Activated T-cell treated with anti-CD3 and anti-CD28 coated beads for 48 hours (primary cell): ENCODE measurements around the gene CXCL10.
"Not testable (repeated sequence)": the region's sequence is repeated elsewhere in the genome, so short reads cannot be mapped to it uniquely, and the experiment has no call there.

ENCODE experiments used
- DNase-seq: peaks from one replicate; pipeline ENCODE4 v3.0.0-alpha.2; 2020; ENCODE audit warnings: low read depth

Gene CXCL10

GRCh38 chr4:76028350-76028765 lies 5.1 kb upstream of the CXCL10 start:
- DNase-seq: no peak

- no peak for DNase-seq
Observed at GRCh38 chr4:76024065-76024464, 768 bp upstream of the CXCL10 start.

GRCh38 chr4:76022677-76023076 lies 620 bp downstream of the CXCL10 start:
- DNase-seq: no peak

- no peak for DNase-seq
Observed at GRCh38 chr4:76022031-76022430, 1.3 kb downstream of the CXCL10 start.

DNA sequence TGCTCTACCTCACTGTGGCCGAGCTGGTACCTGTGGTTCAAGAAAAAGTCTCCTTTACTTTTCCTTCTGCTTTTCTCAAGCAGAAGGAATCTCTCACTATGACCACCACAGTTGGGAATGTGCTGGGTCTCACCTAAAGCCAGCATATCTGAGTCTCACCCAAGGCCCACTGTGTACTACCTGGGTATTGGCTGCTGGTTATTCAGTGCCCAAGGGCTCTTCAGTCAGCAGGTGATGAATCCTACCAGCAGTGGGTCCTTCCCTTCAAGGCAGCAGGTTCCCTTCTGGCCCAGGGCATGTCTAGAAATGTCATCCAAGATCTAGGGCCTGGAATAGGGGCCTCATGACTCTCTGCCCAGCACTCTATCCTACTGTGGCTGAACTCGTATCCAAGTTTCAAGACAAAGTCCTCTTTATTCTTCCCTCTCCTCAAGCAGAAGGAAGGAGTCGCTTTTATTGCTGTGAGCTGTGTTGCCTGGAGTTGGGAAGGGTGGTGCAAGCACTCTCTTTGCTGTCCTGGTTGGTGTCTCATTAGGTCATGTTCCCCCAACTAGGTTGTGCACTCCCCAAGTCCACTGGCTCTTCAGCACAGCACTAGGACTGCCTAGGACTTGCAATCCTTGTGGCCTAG lies 6.1 kb downstream of the CXCL10 start:
- no peak for DNase-seq

DNA sequence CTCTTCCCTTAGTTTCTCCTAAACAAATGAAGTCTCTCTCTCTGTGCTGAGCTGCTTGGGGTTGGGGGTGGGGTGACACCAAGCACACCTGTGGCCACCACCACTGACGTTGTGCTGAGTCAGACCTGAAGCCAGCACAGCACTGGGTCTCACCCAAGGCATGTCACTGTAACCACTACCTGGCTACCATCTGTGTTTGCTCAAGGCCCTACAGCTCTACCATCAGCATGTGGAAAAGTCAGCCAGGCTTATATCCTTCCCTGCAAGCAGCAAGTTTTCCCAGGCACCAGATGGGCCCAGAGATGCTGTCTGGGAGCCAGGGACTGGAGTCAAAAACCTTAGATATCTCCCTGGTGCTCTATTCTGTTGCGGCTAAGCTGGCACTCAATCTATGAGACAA lies 6.9 kb downstream of the CXCL10 start:
- peak; percentile 24 for DNase-seq

- no peak for DNase-seq
Observed at GRCh38 chr4:76013540-76013939, 9.8 kb downstream of the CXCL10 start.

GRCh38 chr4:76012388-76012801 lies 10.9 kb downstream of the CXCL10 start:
- DNase-seq: no peak

- no peak for DNase-seq
Observed at GRCh38 chr4:76011700-76012387, 11.5 kb downstream of the CXCL10 start.

- DNase-seq: no peak
Observed at GRCh38 chr4:76011018-76011670, 12.2 kb downstream of the CXCL10 start.

DNA sequence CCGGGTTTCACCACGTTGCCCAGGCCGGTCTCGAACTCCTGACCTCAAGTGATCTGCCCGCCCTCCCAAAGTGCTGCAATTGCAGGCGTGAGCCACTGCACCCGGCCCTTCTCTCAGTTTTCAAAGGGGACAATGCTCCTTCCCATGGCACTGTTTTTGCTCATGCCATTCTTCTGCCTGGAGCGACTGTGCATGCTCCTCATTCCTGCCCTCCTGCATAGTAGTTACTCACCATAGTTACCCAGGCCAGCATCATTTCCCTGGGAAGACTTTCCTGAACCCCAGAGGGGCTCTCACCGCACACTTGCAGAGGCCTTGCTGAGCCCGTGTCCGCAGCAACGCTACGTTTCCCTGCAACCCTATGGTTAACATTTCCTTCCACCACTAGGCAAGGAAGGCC lies 12.7 kb downstream of the CXCL10 start:
- DNase-seq: no peak

GRCh38 chr4:76009311-76009710 lies 14.0 kb downstream of the CXCL10 start:
- no peak for DNase-seq

DNA sequence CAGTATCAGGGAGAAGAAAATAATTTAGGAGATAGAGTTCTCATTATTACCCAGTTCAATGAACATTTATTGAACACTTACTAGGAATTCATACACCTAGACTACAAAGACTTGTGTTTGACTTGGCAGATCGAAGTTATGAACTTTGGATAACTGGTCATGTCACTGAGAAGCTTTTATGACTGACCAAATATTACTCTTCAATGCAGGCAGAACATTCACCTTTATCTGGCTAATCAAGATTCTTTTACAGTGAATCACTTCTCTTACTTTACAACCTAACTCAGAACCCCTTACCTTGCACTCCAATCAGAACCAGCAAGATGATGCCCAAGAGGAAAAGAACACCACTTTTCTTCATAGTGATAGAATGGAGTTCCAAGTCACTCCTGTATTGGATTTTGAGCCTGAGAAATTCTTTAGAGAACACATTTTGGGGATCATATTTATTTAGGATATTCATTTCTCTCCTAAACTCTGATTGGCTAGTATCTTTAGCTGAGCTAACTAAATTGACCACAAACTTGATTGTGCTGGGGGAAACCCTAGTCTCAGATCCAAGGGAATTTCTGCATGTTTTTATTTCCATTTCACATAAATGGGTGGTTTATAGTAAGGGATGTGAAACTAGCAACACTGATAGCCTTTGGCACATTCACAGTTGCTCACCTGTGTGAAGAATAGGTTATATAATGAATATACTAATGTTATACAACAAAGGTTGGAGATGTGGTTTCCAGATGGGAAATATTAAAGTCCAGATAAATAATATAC lies 16.0 kb downstream of the CXCL10 start, which contains the start of gene CXCL9:
TSS of gene CXCL9 (minus strand) at position 421 of the 774 bp plus-strand sequence. CDS start at position 361, 60 bp downstream.
- DNase-seq: no peak

GRCh38 chr4:76003620-76004019 lies 19.7 kb downstream of the CXCL10 start:
- DNase-seq: no peak

DNA sequence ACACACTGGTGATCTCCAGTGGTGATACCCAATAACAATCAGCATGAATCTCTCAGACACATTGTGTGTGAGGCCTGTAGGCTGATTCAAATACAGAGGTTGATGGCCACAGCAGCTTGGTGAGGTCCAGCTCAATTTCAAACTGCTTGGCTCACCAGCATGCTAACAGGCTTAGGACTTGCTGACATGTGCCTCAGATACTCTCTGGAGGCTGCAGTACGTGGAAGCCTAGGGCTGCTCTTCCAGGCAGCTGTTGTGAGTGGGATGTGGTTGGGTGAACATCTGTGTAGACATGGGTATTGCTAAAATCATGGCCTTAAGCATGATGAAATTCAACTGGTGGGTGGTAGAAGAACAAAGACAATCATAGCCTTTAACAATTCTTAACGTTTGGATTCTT lies 20.3 kb downstream of the CXCL10 start:
- DNase-seq: no peak

- no peak for DNase-seq
Observed at GRCh38 chr4:76002176-76002575, 21.1 kb downstream of the CXCL10 start.

DNA sequence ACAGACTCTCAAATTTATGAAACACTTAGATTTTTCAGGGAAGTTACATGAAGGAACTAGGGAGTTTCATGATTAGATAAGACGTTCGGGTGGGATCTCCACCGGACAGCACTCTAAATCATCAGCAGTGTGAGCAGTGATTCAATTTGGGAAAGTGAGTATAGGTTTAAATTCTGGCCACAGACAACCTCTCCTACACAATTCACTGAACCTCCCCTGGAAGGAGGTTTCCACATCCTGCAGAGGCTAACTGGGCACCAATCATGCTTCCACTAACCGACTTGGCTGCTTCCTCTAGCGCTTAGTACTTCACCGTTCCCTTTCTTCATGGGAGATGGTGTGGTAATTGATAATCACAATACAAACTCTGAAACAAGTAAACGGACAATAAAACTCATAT lies 21.6 kb downstream of the CXCL10 start:
- no peak for DNase-seq

GRCh38 chr4:76000279-76000678 lies 23.0 kb downstream of the CXCL10 start:
- no peak for DNase-seq

DNA sequence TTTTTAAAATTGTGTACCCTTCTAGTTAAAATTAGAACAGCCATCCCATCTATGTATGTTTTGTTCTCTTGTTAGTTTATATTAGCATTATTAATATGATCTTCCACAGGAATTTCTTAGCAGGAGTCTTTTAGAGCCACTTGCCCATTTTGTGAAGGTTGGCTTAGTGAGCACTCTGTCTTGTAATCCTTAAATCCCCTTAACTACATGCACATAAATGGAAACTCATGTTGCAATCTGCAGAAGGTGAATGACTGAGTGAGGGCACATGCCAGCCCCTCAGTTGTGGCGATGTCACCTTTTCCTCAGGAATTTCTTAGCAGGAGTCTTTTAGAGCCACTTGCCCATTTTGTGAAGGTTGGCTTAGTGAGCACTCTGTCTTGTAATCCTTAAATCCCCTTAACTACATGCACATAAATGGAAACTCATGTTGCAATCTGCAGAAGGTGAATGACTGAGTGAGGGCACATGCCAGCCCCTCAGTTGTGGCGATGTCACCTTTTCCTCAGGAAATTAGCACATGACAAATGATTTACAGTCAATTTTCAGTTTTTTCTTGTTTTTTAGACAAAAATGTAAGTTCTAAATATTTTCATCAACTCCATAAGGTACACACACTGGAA lies 24.7 kb downstream of the CXCL10 start:
- DNase-seq: not testable (repeated sequence)

- no peak for DNase-seq
Observed at GRCh38 chr4:75997946-75998345, 25.4 kb downstream of the CXCL10 start.

DNA sequence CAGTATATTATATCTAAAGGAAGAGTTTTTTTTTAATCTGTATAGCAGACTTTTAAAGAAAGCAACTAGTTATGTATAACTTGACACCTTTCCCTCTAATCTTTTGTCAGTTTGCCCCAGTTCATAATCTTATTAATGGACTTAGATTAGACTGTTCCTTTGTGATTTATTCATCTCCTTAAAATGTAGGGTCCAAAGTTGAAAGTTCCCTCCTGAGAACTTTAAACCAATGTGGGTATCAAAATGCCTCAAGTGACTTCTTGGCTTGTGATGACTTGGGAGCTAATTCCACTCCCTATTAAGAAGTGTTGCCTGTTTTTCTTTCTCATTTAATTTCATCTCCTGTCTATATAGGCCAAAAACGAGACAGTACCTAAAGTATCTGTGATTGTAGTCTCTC lies 26.2 kb downstream of the CXCL10 start:
- DNase-seq: no peak

DNA sequence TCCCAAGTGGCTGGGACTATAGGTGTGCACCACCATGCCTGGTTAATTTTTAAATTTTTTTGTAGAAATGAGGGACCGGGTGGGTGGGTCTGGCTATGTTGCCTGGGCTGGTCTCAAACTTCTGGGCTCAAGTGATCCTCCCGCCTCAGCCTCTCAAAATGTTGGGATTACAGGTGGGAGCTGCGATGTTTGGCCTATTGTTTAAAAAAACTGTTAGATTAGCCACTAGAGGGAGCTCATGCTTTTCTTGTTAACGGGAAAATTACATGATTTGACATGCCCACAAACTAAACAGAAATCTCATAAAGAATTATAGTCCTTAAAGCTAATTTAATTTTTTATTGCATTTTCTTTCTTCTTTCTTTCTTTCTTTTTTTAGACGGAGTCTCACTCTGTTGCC lies 27.6 kb downstream of the CXCL10 start:
- DNase-seq: no peak
